ENCODE measurements around the gene RESF1. TPM values are rescaled to one million over a fixed set of nuclear protein-coding genes. Genes with fewer than 3 reads are reported as not detected.
"Not testable (repeated sequence)": the region's sequence is repeated elsewhere in the genome, so short reads cannot be mapped to it uniquely, and the experiment has no call there.

RESF1 gene
- total RNA-seq, 1 donor from 2014 or later, result 299 TPM

DNA sequence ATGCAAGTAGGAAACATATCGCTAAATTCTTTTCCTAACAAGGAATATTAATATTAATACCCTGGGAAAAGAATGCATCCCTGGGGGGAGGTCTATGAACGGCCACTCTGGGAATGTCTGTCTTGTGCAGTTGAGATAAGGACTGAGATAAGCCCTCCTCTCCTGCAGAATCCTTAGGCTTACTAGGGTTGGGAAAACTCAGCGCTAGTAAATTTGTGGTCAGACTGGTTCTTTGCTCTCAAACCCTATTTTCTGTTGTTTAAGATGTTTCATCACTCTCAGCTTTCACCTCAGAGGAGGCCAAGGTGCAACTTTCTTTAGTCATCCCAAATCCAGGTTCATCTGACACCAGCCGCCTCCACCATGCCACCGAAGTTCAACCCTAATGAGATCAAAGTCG lies 11.2 kb upstream of the RESF1 start:
- Mint-ChIP-seq H3K27ac (peak overlapping the region; percentile 8), H3K36me3 (ENCODE audit: low read depth) (peaks cover 55% of the 10 kb centered on the region), H3K4me1 (peaks cover 37% of the 10 kb centered on the region), H3K4me3 (no peak overlapping the region), H3K9me3 (peaks cover 22% of the 10 kb centered on the region), H3K27me3 (no peaks in the 10 kb centered on the region)
- TF ChIP-seq, protein P1, sequence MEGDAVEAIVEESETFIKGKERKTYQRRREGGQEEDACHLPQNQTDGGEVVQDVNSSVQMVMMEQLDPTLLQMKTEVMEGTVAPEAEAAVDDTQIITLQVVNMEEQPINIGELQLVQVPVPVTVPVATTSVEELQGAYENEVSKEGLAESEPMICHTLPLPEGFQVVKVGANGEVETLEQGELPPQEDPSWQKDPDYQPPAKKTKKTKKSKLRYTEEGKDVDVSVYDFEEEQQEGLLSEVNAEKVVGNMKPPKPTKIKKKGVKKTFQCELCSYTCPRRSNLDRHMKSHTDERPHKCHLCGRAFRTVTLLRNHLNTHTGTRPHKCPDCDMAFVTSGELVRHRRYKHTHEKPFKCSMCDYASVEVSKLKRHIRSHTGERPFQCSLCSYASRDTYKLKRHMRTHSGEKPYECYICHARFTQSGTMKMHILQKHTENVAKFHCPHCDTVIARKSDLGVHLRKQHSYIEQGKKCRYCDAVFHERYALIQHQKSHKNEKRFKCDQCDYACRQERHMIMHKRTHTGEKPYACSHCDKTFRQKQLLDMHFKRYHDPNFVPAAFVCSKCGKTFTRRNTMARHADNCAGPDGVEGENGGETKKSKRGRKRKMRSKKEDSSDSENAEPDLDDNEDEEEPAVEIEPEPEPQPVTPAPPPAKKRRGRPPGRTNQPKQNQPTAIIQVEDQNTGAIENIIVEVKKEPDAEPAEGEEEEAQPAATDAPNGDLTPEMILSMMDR (IDR thresholded peaks at IDR 0.05), result no peak
- ATAC-seq (ENCODE audit: low read depth), result no peak
- intact Hi-C loops (cut with micrococcal nuclease), result no loop called here
- DNase-seq, result no peak
- CTCF ChIA-PET, result no interaction called here
- POLR2A ChIA-PET, result no interaction called here

DNA sequence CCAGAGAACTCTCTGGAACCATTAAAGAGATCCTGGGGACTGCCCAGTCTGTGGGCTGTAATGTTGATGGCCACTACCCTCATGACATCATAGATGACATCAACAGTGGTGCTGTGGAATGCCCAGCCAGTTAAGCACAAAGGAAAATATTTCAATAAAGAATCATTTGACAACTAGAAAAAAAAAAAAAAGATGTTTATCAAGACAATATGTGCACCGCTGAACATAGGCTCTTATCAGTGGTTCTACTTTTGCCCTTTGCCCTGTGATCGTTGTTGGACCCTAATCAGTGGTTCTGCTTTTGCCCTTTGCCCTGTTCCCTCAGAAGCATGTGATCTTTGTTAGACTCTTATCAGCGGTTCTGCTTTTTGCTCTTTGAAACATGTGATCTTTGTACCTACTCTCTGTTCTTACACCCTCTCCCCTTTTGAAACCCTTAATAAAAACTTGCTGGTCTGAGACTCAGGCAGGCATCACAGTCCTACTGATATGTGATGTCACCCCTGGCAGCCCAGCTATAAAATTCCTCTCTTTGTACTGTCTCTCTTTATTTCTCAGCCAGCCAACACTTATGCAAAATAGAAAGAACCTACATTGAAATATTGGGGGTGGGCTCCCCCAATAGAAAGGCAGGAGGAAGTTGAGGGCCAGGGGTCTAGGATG lies 10.4 kb upstream of the RESF1 start:
- intact Hi-C loops (cut with micrococcal nuclease); H3K4me3 Mint-ChIP-seq; H3K27me3 Mint-ChIP-seq; DNase-seq; CTCF ChIA-PET; ATAC-seq (ENCODE audit: low read depth): not testable (repeated sequence)
- Mint-ChIP-seq H3K9me3 (peaks cover 22% of the 10 kb centered on the region), H3K27ac (peak overlapping the region; percentile 57), H3K36me3 (ENCODE audit: low read depth) (peaks cover 52% of the 10 kb centered on the region), H3K4me1 (peaks cover 39% of the 10 kb centered on the region)
- POLR2A ChIA-PET, result interaction anchor here (1.0 to 2.6 kb wide), 2 partner anchors 11 to 61 kb away, joined by 3 to 18 read pairs; partner anchors contain the start of gene RESF1

DNA sequence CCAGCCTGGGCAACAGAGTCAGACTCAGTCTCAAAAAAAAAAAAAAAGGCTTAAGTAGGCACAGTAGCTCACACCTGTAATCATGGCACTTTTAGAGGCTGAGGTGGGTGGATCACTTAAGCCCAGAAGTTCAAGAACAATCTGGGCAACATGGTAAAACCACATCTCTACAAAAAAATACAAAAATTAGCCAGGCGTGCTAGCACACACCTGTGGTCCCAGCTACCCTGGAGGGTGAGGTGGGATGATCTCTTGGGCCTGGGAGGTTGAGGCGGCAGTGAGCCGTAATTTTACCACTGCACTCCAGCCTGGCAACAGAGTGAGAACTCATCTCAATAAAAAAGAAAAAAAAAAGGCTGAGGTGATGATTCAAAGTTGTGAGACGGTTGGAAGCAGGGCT lies 9.1 kb upstream of the RESF1 start:
- H3K27me3 Mint-ChIP-seq, result no peaks in the 10 kb centered on the region
- ATAC-seq (ENCODE audit: low read depth), result peak; percentile 22
- TF ChIP-seq, protein P1 (IDR thresholded peaks at IDR 0.05), result no peak
- ChIA-PET CTCF (no interaction called here), POLR2A (interaction anchor here (0.5 to 2.6 kb wide), 9 partner anchors 10 to 203 kb away, joined by 3 to 18 read pairs (median 4); partner anchors contain the start of gene RESF1)
- peak overlapping the region; percentile 19 for H3K4me3 Mint-ChIP-seq
- H3K27ac Mint-ChIP-seq, result peak overlapping the region; percentile 68
- peaks cover 20% of the 10 kb centered on the region for H3K9me3 Mint-ChIP-seq
- H3K4me1 Mint-ChIP-seq, result peaks cover 45% of the 10 kb centered on the region
- intact Hi-C loops (cut with micrococcal nuclease), result loop anchor here (2.0 kb wide), 1 partner anchor 53 kb away; no protein-coding TSS in a partner anchor
- H3K36me3 Mint-ChIP-seq (ENCODE audit: low read depth), result peaks cover 44% of the 10 kb centered on the region
- DNase-seq, result no peak

DNA sequence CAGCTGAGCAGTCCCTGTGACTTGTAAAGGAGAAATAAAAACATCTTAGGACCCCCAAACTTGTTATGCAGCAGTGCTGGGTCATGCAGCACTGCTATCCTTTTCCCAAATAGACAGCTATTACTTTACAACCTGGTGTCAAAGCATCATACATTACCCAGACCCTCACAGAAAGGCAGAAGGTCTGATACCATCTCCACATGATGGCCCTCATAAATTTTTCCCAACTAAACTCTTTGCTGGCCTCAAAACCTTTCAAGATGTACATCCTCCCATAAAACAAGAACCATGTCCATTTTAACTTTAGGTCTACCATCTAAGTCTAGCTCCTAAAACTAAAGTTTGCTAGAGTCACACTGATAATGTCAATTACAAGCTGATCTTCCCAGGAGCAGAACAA lies 8.7 kb upstream of the RESF1 start:
- ATAC-seq (ENCODE audit: low read depth) (no peak), DNase-seq (no peak)
- peaks cover 49% of the 10 kb centered on the region for H3K4me1 Mint-ChIP-seq
- CTCF ChIA-PET, result no interaction called here
- peak overlapping the region; percentile 68 for H3K27ac Mint-ChIP-seq
- peaks cover 20% of the 10 kb centered on the region for H3K9me3 Mint-ChIP-seq
- POLR2A ChIA-PET, result interaction anchor here (0.5 to 2.6 kb wide), 14 partner anchors 9 to 231 kb away, joined by 3 to 18 read pairs (median 4); partner anchors contain the start of genes AMN1 and RESF1
- intact Hi-C loops (cut with micrococcal nuclease), result loop anchor here (2.0 kb wide), 1 partner anchor 54 kb away; no protein-coding TSS in a partner anchor
- H3K36me3 Mint-ChIP-seq (ENCODE audit: low read depth), result peaks cover 44% of the 10 kb centered on the region
- TF ChIP-seq, protein P1 (IDR thresholded peaks at IDR 0.05), result no peak
- no peak overlapping the region for H3K4me3 Mint-ChIP-seq
- no peaks in the 10 kb centered on the region for H3K27me3 Mint-ChIP-seq

DNA sequence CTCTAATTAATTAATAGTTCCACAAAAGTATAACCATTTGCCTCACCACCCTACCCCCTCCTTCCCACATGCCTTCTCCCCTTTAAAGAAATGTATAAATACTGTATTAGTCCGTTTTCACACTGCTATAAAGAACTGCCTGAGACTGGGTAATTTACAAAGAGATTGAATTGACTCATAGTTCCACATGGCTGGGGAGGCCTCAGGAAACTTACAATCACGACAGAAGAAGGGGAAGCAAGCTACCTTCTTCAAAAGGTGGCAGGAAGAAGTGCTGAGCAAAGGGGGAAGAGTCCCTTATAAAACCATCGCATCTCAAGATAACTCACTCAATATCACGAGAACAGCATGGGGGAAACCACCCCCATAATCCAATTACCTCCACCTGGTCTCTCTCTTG lies 8.2 kb upstream of the RESF1 start:
- H3K27me3 Mint-ChIP-seq, result no peaks in the 10 kb centered on the region
- TF ChIP-seq, protein P1 (IDR thresholded peaks at IDR 0.05), result no peak
- peak; percentile 83 for ATAC-seq (ENCODE audit: low read depth)
- H3K9me3 Mint-ChIP-seq, result peaks cover 20% of the 10 kb centered on the region
- POLR2A ChIA-PET, result interaction anchor here (0.5 to 2.6 kb wide), 11 partner anchors 9 to 231 kb away, joined by 3 to 18 read pairs (median 5); partner anchors contain the start of genes AMN1 and RESF1
- no peak for DNase-seq
- intact Hi-C loops (cut with micrococcal nuclease), result loop anchor here (2.0 kb wide), 1 partner anchor 54 kb away; no protein-coding TSS in a partner anchor
- H3K4me1 Mint-ChIP-seq, result peaks cover 53% of the 10 kb centered on the region
- CTCF ChIA-PET, result no interaction called here
- peaks cover 40% of the 10 kb centered on the region for H3K36me3 Mint-ChIP-seq (ENCODE audit: low read depth)
- peak overlapping the region; percentile 68 for H3K27ac Mint-ChIP-seq
- peak overlapping the region; percentile 17 for H3K4me3 Mint-ChIP-seq
